Fibroblast of skin of left quadriceps (primary cell): Measurements from ENCODE around the gene PPP1R27.

Experiments used
- DNase-seq, 2 experiments: peaks; one replicate each; pipeline ENCODE4 v3.0.0-alpha.2; 2013; ENCODE audit warnings: low read depth in 2 of 2

PPP1R27 gene, protein sequence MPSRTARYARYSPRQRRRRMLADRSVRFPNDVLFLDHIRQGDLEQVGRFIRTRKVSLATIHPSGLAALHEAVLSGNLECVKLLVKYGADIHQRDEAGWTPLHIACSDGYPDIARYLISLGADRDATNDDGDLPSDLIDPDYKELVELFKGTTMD

DNA sequence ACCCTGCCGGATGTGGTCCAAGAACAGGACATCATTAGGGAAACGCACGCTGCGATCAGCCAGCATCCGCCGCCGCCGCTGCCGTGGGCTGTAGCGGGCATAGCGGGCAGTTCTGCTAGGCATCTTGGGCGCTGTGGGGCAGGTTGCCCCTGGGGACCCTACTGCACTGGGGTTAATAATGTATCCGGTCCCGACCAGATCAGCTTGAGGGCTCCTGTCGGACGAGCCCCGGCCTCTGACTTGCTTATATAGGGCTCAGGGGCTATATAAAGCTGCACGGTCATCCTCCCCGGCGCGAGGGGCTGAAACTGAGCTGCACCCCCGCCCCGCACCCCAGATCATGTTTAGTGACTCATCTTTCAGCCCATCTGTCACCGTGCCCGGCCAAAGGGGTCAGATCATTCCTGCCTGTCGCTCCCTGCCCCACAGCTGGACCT lies at the start of gene PPP1R27:
TSS of gene PPP1R27 (minus strand) at position 220 of the 437 bp plus-strand sequence. CDS start at position 123, 97 bp downstream.
- no peak for DNase-seq

DNA sequence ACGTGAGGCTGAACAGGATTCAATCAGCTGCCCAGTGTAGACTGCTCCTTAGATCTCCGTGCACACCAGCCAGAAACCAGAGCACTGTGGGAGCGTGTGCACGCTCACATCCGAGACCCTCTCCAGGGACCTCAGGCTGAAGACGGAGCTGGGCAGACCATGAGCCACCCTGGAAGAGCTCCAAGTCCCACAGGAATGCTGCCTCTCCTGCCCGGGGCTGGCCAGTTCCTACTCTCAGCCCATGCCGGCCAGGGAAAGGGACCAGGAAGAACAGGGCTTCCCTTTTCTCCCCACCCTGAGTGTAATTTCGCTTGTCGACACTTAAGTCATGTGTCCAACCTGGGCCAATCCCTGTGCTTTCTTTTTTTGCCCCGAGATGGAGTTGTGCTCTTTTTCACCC lies 49.7 kb upstream of the PPP1R27 start:
- DNase-seq: no peak

DNA sequence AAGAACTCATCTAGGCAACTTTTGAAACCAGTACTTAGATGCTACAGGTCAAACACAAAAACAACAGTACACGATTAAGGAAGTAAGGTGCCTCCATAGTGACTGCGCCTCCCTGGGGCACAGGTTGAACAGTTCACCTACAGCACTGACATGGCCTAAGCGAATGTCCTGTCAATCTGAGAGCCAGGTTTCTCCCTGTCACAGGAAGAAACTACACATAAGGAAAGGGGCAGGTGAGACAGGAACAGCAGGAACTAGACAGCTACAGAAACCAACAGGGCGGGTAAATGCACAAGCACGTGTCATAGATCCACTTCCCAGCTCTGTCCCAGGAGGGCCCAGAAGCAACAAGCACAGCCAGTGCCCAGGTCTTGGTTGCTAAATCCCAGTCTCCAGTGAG lies 44.3 kb upstream of the PPP1R27 start:
- no peak for DNase-seq

DNA sequence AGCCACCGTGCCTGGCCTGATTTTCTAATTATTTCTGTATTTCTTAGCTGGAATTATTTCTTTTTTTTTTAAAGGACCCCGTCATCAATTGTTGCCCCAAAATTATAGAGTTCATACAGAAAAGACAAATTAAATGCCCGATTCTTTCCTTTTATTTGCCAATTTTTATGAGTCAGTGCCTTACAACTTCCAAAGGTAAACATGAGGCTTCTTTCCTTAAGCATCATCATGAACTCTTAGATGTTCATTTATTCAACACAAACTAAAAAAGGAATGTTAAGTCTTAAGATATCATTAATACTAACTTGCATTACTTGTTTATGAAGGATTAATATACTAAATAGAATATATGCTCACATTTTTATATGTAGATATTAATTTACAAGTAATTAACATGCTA lies 43.4 kb upstream of the PPP1R27 start:
- DNase-seq: no peak

DNA sequence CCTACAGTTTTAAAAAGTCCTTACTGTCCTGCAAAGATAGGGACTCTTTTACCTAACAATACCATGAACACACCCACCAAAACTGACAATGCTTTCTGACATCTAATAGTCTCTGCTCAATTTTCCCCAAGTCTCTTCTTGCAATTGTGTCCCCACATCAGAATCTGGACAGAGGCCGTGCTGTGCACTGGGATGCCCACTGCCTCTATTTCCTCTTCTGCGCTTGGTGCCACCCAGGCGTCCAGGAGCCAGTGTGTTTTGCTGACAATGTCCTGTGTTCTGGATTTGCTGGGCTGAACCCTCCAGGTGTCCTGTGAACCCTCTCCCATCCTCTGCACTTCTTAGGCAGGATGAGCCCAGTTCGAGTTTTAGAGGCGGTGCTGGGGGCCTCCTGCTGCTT lies 42.7 kb upstream of the PPP1R27 start:
- no peak for DNase-seq

DNA sequence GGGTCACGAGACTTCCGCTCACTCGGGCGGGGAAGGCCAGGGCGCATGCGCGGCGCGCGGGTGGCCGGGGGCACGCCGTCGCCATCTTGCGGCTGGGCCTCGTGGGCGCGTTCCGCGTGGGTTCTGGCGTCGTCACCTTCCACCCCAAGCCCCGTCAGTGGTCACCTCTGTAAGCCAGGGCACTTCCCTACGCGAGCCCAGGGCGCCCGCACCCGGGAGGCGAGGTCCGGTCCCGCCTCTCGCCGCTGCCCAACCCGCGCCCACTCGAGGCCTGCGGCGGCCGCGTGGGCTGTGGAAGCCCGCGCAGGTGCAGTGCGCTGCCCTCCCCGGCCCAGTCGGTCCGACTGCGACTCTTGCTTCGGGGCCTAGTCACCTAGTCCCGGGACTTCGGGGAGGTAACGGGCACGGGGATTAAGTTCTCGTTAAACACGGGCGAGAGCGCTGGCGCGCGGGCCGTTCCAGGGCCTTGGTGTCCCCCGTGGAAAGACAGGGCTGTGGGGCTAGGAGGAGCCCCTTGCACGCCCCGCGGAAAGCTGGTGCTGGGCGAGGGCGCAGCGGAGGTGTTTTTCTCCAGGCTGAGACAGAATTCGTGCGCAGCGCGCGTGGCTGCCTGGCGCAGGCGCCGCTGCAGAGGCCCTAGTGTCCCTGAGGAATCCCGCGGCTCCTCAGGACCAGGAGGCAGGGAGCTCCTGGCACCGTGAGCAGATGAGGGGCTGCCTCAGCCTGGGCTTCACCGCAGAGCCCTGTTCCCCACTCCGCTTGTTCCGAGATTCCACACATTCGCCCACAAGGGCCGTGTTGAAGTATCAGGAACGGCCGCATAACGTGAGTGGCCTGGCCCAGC lies 36.8 kb upstream of the PPP1R27 start:
- peak; percentile 71 to 75 for DNase-seq

DNA sequence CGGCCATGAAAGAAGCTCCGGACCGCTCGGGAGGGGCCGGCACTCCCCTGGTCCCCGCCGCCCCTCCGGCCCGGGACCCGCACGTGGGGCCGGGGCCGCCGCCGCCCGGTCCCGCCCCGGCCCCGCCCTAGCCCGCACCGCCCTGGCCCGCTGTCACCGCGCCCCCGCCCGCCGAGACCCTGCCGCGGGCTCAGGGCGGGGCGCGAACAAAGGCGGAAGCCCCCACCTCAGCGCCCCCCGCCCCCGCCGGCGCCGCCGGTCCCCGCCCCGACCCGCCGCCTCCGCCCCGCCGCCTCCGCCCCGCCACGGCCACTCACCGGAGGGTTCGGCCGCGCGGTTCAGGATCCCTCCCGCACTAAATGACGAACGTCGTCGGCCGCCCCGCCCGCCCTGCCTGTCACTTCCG lies 36.1 kb upstream of the PPP1R27 start, which contains the start of gene ARHGDIA:
TSS of gene ARHGDIA (minus strand) at position 357 of the 406 bp plus-strand sequence. CDS start 1,407 bp downstream, outside the sequence.
- no peak for DNase-seq

DNA sequence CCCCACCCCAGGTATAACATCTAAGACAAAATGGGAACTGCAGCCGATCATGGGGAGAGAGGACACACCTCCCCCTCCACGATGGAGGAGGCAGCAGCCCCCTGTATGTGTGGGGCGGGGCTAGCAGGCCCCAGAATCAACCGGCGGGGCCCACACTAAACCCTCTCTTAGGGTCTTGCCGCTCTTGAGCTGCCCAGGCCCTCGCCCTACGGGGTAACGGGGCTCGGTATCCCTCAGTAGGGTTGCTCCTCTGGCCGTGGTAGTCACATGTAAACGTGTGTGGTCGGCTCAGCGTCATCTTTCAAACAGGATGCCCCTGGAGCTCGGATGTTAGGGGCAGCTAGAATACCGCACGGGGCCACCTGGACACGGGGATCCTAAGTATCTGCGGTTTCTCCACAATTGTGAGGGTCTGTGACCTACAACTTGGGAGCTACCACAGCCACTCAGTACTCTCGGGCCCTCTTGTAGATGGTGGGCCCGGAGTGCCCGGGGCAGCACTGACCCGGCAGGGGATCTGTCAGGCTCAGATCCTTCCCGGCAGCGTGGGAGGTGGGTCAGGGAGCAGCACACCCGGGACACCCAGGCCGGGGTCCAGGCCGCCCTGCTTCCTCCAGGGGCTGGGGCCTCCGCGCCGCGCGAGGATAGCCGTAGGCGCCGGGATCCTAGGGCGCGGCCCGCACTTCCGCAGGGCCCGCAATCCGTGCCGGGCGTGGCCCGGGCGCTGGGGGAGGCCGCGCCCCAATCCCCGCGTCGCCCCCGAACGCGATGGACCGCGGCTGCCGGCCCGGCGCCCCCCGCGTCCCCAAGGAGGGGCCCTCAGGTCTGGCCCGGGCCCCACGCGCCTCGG lies 35.5 kb upstream of the PPP1R27 start:
- no peak for DNase-seq

DNA sequence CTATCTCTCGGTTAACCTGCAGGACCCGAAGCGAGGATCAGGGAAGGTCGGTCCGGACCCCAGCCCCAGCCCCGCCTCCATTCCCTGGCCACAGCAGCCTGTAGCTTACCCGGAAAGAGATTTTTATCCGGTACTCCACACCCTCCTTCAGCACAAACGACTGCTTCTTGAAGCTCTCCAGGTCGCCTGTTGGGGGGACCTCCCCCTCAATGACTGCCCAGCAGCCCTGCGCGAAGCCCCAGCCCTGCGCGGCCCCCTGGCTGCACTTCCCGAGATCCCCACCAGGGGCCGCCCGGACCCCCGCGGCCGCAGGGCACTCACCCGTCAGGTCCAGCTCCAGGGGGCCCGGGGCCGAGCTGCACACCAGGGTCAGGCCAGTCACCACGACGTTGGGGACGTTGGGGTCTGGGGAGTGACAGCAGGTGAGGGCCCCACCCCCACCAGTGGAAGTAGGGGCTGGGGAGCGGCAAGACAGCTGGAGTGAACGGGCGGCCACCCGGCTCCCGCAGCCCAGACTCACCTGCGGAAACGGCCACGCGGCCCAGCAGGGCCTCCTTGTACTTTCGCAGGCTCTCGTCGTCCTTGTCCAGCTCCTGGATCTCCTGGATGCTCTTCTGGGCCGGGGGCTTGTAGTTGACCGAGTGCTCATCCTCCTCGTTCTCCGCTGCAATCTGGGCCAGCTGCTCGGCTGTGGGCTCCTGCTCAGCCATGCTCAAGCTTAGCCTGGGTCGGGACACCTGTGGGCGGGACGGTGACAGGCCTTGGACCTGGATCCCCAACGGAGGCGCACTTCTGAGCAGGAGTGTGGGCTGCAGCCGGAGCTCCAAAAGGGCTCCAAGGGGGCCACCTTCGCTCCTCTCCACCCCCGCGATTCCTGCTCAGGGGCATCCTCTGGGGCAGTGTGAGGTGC lies 34.6 kb upstream of the PPP1R27 start:
- DNase-seq: no peak

DNA sequence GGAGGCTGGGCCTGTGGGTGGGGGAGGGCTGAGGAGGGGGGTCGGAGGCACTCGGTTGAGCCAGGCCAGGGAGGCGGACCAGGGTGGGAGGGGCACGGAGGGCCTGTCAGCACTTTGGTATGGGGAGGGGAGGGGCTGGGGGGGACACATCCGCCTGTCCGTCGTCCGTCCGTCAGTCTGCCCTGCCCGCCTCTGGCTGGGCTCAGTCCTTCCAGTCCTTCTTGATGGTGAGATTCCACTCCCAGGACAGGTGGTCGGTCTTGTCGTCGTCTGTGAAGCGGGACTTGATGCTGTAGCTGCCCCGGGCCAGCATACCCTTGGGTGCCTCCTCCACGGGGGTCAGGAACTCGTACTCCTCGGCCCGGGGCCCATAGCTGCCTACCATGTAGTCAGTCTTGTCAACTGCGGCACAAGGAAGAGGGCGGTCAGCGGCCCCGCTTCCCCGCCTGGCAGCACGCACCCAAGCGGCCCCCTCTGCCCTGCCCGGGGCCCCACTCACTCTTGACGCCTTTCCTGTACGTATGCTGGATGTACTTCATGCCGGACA lies 33.9 kb upstream of the PPP1R27 start:
- DNase-seq: peak; percentile 61 to 66

DNA sequence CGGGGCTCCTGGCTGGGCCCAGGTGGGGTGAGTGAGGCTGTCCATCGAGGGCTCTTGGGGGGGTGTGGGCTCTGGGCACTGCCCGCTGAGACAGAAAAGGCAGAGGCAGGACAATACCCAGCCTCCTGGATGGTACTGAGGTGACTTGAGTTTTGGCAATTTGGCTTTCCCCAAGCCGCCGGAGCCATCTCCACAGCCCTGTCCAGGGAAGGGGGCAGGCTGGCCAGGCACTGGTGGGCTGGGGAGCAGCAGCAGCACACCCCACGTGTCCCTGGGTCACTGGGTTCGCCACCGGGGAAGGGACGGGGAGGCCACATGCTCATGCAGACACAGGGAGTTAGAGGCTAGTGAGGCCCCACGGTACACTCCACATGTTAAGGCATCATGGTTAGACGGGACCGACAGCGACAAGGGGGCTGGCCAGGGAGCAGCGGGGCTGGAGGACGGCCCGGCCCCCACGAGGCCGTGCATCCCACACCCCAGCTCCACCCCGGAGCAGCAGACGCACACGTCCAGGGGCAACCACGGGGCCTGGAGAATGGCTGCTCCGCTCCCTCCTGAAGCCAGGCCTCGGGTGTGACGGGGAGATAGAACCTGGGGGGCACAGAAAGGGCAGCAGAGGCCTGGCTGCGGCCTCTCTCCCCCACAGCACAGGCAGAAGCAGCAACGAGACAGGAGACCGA lies 33.3 kb upstream of the PPP1R27 start:
- no peak for DNase-seq

DNA sequence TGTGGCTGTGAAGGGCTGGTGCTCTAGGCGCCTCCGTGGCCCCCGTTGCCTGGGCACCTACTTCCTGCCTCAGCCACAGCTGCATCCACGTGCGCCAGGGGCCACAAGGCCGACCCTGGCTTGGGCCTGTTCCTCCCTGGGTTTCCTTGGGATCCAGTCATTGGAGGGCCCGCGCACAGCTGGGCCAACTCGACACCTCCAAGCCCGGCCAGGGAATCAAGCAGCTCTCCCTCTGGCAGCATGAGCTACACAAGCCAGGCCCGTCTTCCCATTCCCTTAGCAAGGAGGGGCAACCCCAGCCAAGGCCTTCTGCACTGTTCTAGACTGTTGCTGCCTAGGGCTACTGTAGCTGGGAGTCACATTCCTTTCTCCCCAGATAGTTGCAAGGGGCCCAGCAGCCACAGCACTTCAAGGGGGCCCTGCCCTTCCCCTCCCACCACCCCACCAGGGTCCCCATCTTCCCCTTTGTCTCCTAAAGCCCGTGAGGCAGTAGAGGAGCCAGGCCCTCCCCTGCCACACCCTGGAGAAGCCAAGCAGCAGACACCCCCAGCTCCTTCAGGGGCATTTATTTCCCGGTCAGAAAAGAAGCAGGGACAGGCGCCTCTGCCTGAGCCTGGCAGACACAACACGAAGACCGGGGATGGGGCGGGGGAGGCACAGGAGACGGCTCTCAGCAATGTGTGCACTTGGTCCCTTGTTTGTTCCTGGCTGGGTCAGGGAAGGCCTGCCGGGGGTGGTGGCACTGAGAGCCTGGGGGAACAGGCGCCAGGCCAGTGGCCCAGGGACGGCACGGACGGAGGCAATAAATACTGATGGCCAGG lies 32.5 kb upstream of the PPP1R27 start:
- no peak for DNase-seq

DNA sequence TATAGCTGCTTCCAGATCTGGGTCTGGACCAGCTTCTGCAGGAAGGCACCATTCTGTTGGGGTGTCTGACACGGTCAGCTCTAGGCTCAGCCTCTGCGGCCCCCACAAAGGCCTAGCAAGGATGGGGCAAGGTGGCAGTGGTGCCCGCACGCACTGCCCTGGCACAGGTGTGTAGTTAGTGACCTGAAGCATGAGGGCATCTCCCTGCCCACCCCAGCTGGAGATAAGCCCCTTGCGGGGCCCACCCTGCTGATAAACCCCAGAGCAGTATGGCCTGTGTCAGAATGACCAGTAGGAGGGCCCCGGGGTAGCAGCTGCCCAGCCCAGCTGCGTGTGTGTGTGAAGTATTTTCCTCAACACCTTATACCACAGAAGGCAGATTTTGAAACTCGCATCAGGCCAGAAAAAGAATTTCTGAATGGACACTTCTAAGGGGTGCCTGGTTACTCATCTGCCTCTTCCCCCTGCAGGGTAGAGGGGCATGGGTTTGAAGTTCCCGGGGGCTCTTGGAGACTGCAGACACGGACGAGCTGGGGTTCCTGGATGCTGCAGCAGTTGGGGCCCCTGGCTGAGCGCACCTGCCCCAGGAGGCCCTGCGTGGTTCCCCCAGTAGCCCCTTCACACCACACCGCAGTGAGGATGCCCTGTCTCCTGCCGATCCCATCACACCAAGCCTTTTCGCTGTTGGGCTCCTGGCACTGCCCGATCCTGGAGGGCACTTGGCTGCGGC lies 31.8 kb upstream of the PPP1R27 start:
- DNase-seq: no peak

DNA sequence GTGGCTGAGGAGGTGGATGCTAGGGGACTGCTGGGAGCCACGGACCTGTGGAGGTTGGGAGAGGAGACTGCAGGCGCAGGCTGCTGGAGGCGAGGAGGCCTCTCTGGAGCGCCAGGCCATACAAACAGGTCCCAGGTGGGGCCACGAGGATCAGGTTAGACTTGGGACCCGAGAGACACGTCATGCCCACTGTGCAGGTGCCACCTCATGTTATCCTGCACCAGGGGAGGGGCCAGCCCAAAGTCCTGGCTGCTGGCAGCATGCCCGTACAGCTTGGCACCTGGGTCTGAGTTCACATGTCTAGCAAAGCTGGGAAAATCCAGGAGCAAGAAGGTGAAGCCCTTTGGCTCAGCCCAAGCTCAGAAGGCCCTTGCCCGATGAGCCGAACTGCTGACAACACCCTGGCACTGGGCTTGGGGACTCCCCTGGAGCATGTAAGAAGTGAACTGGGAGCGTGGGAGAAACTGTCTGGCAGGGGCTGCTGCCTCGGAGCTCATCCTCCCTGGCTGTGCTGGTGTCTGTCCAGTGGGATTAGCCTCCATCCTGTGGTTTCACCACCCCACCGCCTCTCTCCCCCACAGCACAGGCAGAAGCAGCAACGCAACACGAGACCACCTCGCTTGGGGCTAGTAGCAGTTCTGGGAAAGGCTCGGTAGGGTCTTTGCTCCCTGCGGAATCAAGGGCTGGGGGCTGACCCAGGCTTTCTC lies 31.0 kb upstream of the PPP1R27 start:
- no peak for DNase-seq

DNA sequence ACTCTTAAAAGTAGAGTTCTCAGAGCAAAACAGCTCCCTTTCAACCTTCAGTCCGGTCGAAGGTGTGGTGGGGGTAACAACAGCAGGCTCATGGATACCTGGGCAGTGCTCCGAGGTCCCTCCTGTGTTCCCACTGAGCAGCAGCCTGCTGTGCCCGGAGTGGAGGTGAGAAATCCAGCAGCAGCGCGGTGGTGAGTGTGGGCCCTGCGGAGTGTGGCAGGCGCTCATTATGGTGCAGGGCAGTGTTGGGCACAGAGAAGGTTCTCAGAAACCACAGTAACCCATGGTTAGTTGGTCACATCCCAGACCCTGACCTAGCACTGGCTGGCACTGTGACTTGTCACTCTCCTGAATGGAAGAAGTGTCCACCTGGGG lies 30.5 kb upstream of the PPP1R27 start:
- no peak for DNase-seq

DNA sequence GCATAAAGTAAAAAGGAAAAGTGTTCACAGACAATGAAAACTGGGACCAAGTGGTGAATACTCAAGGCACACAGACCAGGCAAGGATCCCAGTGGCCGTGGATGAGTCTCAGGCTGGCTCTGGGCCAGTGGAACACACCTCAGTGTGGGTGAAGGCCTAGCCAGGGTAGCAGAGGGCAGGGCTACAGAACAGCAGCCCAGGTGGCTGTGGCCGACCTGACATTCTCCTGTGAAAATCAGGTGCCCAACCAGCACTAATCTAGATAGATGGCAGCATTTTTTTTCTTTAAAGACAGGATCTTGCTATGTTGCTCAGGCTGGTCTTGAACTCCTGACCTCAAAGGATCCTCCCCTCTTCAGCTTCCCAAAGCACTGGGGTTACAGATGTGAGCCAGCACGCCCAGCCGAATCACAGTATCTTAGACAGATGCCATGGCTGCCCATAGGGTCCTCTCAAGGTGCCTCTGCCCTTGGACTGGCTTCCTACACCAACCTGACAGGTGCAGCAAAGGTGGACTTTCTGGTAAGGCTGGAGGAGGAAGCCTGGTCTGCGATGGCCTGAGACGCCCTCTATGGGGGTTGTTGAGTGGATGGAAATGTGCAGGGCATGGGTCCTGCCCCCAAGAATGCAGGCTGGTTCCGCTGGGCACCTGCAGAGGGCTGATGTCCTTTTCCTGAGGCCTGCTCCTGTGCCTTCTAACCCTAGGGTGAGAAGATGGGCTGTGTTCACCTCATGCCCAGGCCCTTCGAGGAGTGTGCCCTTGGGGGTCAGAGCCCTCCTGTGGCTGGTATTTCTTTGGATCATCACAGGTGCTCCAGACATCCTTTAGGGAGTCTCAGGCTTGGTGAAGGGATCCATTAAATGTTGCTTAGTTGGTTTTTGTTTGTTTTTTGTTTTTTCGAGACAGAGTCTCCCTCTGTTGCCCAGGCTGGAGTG lies 29.3 kb upstream of the PPP1R27 start:
- DNase-seq: no peak

DNA sequence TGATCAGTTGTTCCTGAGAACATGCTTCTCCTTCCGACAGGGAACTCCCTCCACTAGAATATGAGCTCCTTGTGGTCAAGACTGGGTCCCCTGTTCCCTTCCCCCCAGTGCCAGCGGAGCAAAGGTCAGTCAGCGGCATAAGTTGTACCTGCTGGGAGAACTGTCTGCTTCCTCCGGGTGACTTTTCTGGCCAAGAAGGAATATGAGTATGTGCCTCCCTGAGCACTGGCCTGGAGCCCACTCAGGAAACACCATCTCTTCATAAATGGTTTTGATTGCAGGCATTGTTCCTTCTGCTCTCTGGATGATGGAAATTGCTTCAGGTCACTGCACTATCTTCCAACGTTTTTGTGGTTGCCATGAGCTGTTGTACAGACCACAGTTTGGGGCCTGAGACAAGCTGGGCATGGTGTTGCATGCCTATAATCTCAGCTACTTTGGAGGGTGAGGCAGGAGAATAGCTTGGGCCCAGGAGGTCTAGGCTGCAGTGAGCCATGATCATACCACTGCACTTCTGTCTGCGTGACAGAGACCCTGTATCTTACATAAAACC lies 28.3 kb upstream of the PPP1R27 start:
- DNase-seq: no peak
